DMS79 (cell line): Measurements from ENCODE around the gene TRPC4AP.

Source experiments
- DNase-seq: peaks from one replicate; lab custom pipeline; 2025; lab: John Stamatoyannopoulos, UW

Gene TRPC4AP

GRCh38 chr20:35014537-35014936 is 78.1 kb downstream of the TRPC4AP start:
- no peak for DNase-seq

- DNase-seq = no peak
Measured at GRCh38 chr20:35013421-35014411, 78.9 kb downstream of the TRPC4AP start.

GRCh38 chr20:35012227-35013069 is 80.2 kb downstream of the TRPC4AP start:
- no peak for DNase-seq

DNA sequence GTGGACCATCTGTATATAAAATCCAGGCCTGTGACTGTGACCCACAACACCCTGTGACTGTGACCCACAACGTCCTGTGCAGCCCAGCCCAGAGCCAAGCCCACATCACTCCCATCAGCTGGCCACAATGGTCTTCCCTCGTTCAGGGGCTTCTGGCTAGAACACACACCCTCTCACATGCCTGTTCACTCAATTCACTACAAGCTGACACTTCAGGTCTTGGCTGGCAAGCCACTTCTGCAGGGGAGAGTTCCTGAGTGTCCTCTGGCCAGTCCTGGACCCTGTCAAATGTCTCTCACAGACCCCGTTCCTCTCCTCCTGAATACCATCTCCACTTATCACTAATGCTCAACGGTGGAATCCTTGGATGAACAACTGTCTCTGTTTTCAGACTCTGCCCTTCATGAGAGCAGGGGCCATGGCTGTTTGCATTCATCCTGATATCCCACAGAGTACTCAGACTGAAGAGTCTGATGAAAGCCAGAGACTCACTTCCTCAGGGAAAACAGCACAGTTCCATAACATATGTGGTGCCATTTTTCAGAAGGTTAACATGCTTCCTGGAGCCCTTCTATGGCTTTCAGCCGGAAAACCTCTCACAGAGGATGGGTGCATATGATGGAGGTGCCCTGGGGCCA is 80.9 kb downstream of the TRPC4AP start:
- no peak for DNase-seq

DNA sequence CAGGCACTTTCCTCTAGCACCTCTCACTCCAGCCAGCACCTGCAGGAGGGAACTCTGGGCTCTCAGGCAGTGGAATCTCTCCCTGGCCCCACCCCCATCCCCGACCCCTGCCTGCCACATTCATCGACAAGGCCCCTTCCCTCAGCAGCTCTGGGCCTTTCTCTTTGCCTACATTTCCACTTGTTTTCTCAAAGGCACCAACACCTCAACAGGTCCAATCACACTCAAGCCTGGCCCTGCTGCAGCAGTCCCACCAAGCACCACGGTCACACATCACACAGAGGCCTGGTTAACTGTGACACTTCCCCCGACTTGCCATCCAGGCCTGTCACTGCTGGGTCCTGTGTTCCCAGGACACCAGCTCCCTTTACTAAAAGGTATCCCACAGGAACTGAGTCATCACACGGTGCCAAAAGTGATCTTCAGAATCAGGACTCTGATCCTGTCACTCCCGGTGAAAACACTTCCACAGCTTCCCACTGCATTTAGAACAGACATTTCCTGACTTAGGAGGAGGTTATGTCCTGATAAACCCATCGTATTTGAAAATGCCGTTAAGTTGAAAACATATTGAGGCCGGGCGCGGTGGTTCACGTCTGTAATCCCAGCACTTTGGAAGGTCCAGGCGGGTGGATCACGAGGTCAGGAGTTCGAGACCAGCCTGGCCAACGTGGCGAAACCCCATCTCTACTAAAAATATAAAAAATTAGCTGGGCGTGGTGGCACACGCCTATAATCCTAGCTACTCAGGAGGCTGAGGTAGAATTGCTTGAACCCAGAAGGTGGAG is 82.0 kb downstream of the TRPC4AP start:
- DNase-seq = no peak

GRCh38 chr20:35009665-35010328 is 82.8 kb downstream of the TRPC4AP start:
- DNase-seq = no peak

DNA sequence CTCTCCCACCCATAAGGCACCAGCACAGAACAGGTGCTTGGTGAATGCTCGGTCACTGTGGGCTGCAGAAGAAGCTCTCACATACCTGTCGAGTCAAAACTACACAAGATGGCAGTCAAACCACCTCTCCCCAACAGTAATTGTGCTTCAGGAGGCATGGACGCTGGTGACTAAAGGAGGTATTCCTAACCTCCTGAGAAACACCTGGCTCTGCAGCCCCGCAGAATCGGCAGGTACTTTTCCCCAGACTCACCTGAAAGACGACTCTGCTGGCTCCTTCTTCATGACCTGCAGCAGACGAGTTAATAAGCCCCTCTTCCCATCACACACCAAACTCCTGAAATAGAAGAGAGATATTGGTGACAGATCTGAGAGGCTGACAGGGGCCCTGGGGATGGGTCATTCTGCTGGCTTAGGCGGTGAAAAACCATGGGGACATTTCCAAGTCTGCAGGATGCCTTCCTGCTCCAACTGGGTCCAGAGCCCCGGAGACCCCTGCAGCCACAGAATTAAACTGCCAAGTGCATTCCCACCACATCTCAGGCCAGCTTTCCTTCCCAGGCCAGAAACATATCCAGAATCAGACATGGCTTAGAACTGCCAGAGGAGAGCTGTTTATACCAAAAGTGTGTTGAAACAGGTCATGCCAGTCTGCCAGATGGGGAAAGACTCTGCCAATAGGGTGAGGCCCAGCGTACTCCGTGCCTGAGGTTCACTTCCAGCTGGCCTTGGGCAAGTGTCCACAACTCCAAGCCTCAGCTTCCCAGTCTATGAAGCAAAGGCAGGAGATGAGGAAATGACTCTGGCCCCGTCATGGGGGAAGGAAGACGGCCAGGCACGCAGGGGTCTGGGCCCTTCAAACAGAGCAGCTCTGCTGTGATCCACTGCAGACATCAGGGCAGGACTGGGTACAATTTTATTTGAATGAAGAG is 83.9 kb downstream of the TRPC4AP start:
- no peak for DNase-seq

- no peak for DNase-seq
Measured at GRCh38 chr20:35007891-35008290, 84.7 kb downstream of the TRPC4AP start.

- no peak for DNase-seq
Measured at GRCh38 chr20:35007413-35007812, 85.2 kb downstream of the TRPC4AP start.

- no peak for DNase-seq
Measured at GRCh38 chr20:35006531-35006971, 86.1 kb downstream of the TRPC4AP start.

- no peak for DNase-seq
Measured at GRCh38 chr20:35006009-35006408, 86.6 kb downstream of the TRPC4AP start.

- no peak for DNase-seq
Measured at GRCh38 chr20:35005463-35005961, 87.1 kb downstream of the TRPC4AP start.

DNA sequence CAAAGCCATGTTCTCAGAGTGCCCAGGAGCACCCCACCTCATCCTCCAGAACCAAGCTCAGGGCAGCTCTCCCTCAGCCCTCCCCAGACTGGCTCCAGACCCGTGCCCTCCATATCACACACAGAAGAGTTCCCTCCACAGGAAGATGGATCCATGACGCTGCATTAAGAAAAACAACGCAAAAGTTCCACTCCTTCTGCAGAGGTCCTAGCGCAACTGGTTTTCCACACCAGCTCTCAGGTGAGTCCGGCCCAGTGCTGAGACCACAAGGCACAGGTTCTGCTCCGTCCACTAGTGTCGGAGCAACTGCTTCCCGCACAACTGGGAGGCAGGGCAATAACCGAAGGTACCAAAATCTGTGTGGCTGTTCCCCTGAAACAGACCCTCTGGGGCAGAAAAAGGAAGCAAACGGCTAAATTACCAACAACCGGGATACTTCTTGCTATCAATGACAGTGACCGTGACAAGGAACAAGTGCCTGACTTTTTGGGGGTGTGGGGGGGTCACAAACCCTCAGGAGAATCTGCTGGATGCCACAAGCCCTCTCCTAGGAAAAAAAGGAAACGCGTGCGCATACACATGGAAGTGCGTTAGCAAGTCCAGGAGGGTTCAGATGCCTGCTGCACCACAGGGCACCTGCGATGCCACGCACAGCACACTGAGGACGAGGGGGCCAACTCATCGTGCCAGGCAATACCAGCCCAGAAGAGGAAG is 87.7 kb downstream of the TRPC4AP start:
- no peak for DNase-seq

DNA sequence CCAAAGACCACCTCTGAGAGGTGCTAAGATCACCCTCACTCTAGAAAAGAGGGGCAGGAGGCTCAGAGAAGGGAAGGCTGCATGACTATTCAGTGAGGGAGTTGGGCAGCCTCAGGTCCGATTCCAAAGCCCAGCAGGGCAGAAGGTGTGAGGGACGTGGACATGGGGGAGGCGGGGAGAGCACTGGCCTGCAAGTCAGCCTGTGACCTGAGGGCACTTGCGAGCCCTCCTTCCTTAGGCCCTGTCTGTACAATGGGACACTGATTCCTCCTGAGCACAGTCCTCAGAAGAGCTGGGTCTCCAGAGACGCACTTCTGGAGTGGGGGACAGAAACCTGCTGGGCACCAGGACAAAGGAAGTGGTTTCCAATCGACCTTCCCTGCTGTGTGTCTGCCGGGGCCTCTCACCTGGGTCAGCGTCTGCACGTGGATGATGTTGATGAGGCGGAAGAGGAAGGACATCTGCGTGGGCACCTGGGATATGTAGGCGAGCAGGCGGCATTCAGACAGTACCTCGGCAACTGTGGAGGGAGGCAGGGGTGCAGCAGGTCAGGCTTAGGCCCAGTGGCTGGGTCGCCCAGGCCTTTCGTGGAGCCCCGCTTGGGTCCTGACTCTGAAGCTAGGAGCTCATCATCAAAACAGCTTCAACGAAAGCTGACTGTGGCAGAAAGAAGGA is 88.4 kb downstream of the TRPC4AP start:
- DNase-seq = no peak

DNA sequence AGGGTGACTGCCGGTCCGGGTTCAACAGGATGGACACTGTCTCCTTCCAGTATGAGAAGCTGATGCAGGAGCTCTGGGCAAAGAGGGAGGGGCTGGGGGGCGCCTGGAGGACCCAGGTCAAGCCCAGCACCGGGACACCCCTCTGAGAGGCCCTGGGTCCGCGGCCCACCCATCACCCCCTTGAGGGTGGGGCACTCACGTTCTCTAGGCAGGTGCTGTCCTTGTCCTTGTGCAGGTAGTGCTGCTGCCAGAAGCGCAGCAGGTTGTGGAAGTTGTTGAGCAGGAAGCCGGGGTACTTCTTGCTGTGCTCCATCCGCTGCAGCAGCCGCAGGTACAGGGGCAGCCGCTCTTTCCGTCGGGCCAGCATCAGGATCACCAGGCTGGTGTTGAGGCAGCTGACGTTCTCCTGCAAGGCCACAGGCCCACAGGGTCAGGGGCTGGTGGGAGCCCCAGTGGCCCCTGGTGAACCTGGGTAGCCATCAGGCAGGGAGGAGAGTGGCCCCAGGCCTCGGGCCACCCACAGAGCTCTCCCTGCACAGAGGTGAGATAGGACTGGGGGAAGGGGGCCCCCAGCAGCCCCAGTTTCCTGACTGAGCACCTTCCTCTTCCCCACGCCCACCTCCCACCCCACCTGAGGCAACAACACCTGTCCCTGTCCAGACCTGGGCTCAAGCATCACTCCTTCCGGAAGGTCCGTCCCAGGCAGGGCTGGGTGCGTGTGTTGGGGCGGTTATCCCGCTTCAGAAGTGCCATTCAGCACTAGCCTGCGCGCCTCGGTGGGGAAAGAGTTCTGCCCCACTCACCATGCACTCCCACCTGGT is 89.2 kb downstream of the TRPC4AP start:
- no peak for DNase-seq

DNA sequence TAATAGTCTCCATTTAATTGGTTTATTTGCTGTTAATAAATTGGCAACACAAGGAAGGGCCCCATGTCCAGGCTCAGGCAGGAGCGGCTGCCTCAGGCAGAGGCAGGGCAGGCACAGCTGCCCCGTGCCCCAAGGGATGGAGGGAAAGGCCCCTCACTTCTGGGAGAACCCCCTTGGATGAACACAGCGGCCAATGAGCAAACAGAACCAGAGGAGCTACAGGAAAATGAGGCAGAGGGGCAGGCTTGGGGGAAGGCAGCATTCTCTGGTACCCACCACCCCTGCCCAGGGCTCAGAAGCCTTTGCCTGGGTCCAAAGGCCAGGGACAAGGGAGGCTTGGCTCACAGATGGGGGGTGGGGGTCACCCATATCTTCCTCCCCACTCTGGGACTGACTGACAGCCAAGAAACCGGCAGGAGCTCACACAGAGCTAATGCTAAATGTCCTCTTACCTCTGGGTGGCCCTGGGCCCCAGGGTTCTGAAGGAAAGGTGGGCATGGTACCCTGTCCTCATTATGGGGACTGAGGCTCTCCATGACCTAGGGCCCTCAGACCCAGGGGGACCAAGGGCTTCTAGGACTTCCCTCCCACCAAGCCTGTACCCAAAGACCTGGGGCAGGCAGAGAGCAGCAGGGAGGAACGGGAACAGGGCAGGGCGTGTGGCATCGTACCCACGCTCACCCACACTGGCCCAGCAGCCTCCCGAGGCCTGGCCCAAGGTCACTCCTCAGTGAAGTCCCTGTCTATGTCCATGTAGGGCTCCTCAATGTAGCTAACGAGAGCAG is 90.0 kb downstream of the TRPC4AP start:
- DNase-seq = no peak
